Stimulated activated CD4-positive, alpha-beta T cell treated with anti-CD3 and anti-CD28 coated beads, Interleukin-1b, Interleukin-23, amount 100 ng/mL, for 24 hours (primary cell): ENCODE results near the gene IL3RA.
"Not testable (repeated sequence)": the region's sequence is repeated elsewhere in the genome, so short reads cannot be mapped to it uniquely, and the experiment has no call there.

Experiments used
- DNase-seq, 4 experiments: peaks; one replicate each; pipeline ENCODE4 v3.0.0-alpha.2; 2020; ENCODE audit warnings: low read depth in 4 of 4, low spot score in 1 of 4

IL3RA gene

GRCh38 chrX:1421433-1422134 is 85.0 kb downstream of the IL3RA start:
- DNase-seq: no peak

GRCh38 chrX:1422135-1422465 is 85.5 kb downstream of the IL3RA start:
- no peak for DNase-seq

- no peak for DNase-seq
Measured at GRCh38 chrX:1423215-1423614, 86.6 kb downstream of the IL3RA start.

GRCh38 chrX:1424147-1424851 is 87.7 kb downstream of the IL3RA start:
- no peak for DNase-seq

GRCh38 chrX:1425381-1425780 is 88.8 kb downstream of the IL3RA start:
- no peak for DNase-seq

- DNase-seq: not testable (repeated sequence)
Measured at GRCh38 chrX:1426321-1426720, 89.7 kb downstream of the IL3RA start.

GRCh38 chrX:1427756-1428155 is 91.2 kb downstream of the IL3RA start:
- DNase-seq: no peak

- no peak for DNase-seq
Measured at GRCh38 chrX:1430451-1430850, 93.9 kb downstream of the IL3RA start.
